ENCODE measurements around the gene TRMT61A.

TRMT61A gene

GRCh38 chr14:103501041-103501870 lies 27.7 kb upstream of the TRMT61A start:
- no peak for DNase-seq (ENCODE audit: low read depth)
- no peak overlapping the region for H3K4me3 ChIP-seq (ENCODE audit: low read depth, low read length)
- no peak for TF ChIP-seq CTCF (IDR thresholded peaks at IDR 0.05; ENCODE audit: control insufficient read depth, extremely low read depth, insufficient read depth)

GRCh38 chr14:103501921-103502669 lies 26.9 kb upstream of the TRMT61A start:
- no peak overlapping the region for H3K4me3 ChIP-seq (ENCODE audit: low read depth, low read length)
- TF ChIP-seq CTCF (IDR thresholded peaks at IDR 0.05; ENCODE audit: control insufficient read depth, extremely low read depth, insufficient read depth), result no peak
- no peak for DNase-seq (ENCODE audit: low read depth)

- no peak overlapping the region for H3K4me3 ChIP-seq (ENCODE audit: low read depth, low read length)
- no peak for DNase-seq (ENCODE audit: low read depth)
- no peak for TF ChIP-seq CTCF (IDR thresholded peaks at IDR 0.05; ENCODE audit: control insufficient read depth, extremely low read depth, insufficient read depth)
Measured at GRCh38 chr14:103502877-103503276, 26.1 kb upstream of the TRMT61A start.

- no peak for TF ChIP-seq CTCF (IDR thresholded peaks at IDR 0.05; ENCODE audit: control insufficient read depth, extremely low read depth, insufficient read depth)
- no peak for DNase-seq (ENCODE audit: low read depth)
Measured at GRCh38 chr14:103503296-103503695, 25.7 kb upstream of the TRMT61A start.

GRCh38 chr14:103504991-103505565 lies 23.9 kb upstream of the TRMT61A start:
- TF ChIP-seq CTCF (IDR thresholded peaks at IDR 0.05; ENCODE audit: control insufficient read depth, extremely low read depth, insufficient read depth), result no peak
- H3K4me3 ChIP-seq (ENCODE audit: low read depth, low read length), result no peak overlapping the region
- DNase-seq (ENCODE audit: low read depth), result no peak

More at GRCh38 chr14:103503296-103503695, 25.7 kb upstream of the TRMT61A start:
- H3K4me3 ChIP-seq (ENCODE audit: low read depth, low read length), result no peak overlapping the region

GRCh38 chr14:103507751-103508150 lies 21.2 kb upstream of the TRMT61A start:
- no peak overlapping the region for H3K4me3 ChIP-seq (ENCODE audit: low read depth, low read length)
- no peak for TF ChIP-seq CTCF (IDR thresholded peaks at IDR 0.05; ENCODE audit: control insufficient read depth, extremely low read depth, insufficient read depth)

More at GRCh38 chr14:103507751-103508150, 21.2 kb upstream of the TRMT61A start:
- DNase-seq (ENCODE audit: low read depth), result no peak
